RWPE2 (cell line): ENCODE measurements around the gene RPLP2.

Source experiments
- ATAC-seq: fragments of 200-7000 bp; cut with Tn5 transposase; 3 replicates; pipeline ENCODE4 v1.9.1; 2021; ENCODE audit warnings: low read depth
- DNase-seq: peaks from one replicate; pipeline ENCODE4 v3.0.0-alpha.2; 2020; ENCODE audit warnings: low spot score
- H3K27ac ChIP-seq: fragments of 450-650 bp; 2 replicates; pipeline ENCODE4 v1.5.1; 2017; ENCODE audit warnings: mild to moderate bottlenecking; ENCODE audit not compliant: poor library complexity, severe bottlenecking
- H3K27me3 ChIP-seq: fragments of 250-450 bp; sonication (Bioruptor Pico); 2 replicates; pipeline ENCODE4 v1.5.1; 2021; ENCODE audit warnings: mild to moderate bottlenecking, moderate library complexity; ENCODE audit not compliant: insufficient read depth, poor library complexity, severe bottlenecking
- H3K36me3 ChIP-seq: fragments of 250-450 bp; sonication (Bioruptor Pico); 2 replicates; pipeline ENCODE4 v1.5.1; 2020; ENCODE audit warnings: low read depth, mild to moderate bottlenecking, moderate library complexity
- H3K4me1 ChIP-seq: fragments of 250-450 bp; sonication (Bioruptor Pico); 2 replicates; pipeline ENCODE4 v1.5.1; 2021; ENCODE audit warnings: mild to moderate bottlenecking, moderate library complexity; ENCODE audit not compliant: insufficient read depth, poor library complexity, severe bottlenecking
- H3K4me3 ChIP-seq: fragments of 250-450 bp; sonication (Bioruptor Pico); 2 replicates; pipeline ENCODE4 v1.5.1; 2021; ENCODE audit warnings: mild to moderate bottlenecking, moderate library complexity; ENCODE audit not compliant: severe bottlenecking
- H3K9me3 ChIP-seq: fragments of 250-450 bp; sonication (Bioruptor Pico); 2 replicates; pipeline ENCODE4 v1.5.1; 2021; ENCODE audit warnings: mild to moderate bottlenecking, moderate library complexity; ENCODE audit not compliant: severe bottlenecking
- TF ChIP-seq, protein P1 (sequence below): fragments of 450-650 bp; IDR thresholded peaks from one replicate; pipeline ENCODE4 v1.5.1; 2017; ENCODE audit warnings: mild to moderate bottlenecking, moderate library complexity; ENCODE audit not compliant: poor library complexity, severe bottlenecking

The RPLP2 gene

DNA sequence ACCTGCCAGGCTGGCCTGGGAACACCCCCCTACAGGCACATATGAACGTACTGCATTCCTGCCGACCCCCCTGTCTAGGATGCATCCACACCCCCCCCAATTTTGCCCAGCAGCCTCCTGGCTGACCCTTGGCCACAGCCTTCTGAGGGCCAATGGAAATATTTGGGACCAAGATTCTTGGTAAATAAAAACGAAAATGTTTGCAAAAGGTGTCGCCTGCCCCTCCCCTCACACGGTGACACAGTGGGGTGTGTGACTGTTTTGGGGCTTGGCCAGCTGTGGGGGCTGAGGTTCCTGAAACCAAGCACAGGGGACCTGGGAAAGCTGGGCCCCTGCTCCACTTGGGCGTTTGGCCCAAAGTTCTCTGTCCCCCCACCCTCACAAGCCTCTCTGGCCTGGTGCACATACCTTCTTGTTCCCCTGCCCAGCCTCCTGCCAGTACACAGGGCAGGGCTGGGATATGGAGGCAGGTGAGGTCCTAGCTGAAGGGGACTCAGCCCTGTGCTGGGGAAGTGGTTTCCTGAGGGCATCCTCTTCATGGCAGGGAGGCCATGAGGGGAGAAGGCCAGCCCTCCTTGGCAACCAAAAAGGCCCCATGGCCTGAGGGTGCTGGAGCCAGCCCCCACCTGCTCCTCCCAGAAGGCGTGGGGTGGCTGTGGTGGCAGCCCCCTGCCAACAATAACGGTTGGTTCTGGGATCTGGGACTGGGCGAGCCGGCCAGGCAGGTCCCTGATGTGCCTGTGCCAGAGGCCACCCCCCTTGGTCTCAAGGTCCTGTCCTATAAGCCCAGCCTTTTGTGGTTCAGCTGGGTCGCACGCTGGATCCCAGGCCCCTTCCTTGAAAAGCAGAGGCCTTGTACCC is 15.8 kb downstream of the RPLP2 start:
- TF ChIP-seq, protein P1, sequence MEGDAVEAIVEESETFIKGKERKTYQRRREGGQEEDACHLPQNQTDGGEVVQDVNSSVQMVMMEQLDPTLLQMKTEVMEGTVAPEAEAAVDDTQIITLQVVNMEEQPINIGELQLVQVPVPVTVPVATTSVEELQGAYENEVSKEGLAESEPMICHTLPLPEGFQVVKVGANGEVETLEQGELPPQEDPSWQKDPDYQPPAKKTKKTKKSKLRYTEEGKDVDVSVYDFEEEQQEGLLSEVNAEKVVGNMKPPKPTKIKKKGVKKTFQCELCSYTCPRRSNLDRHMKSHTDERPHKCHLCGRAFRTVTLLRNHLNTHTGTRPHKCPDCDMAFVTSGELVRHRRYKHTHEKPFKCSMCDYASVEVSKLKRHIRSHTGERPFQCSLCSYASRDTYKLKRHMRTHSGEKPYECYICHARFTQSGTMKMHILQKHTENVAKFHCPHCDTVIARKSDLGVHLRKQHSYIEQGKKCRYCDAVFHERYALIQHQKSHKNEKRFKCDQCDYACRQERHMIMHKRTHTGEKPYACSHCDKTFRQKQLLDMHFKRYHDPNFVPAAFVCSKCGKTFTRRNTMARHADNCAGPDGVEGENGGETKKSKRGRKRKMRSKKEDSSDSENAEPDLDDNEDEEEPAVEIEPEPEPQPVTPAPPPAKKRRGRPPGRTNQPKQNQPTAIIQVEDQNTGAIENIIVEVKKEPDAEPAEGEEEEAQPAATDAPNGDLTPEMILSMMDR: no peak
- no peaks in the 10 kb centered on the region for H3K36me3 ChIP-seq
- H3K4me1 ChIP-seq: peaks cover 13% of the 10 kb centered on the region

DNA sequence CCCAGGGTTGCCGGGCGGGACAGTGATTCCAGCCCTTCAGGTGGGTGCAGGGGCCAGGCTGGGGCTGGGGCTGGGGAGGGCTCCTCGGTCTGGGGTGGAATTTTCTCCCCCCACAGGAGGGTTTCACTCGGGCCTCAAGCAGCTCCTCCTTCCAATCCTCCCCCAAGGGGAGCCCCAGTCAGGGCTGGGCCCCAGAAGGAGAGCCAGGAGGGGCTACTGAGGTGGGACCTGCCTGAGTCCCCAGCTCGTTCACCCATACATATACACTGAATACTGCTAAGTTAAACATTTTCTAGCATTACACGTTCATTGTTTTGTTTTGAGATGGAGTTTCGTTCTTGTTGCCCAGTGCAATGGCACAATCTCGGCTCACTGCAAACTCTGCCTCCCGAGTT is 16.5 kb downstream of the RPLP2 start:
- Histone ChIP-seq H3K4me1 (peaks cover 7% of the 10 kb centered on the region), H3K27me3 (peaks cover 18% of the 10 kb centered on the region), H3K36me3 (no peaks in the 10 kb centered on the region), H3K27ac (no peak overlapping the region), H3K4me3 (no peak overlapping the region), H3K9me3 (no peaks in the 10 kb centered on the region)
- no peak for DNase-seq
- no peak for ATAC-seq
- TF ChIP-seq, protein P1: no peak

More for the DNA sequence above, 15.8 kb downstream of the RPLP2 start:
- no peak for DNase-seq
- Histone ChIP-seq H3K4me3 (no peak overlapping the region), H3K9me3 (no peaks in the 10 kb centered on the region), H3K27ac (no peak overlapping the region), H3K27me3 (peaks cover 18% of the 10 kb centered on the region)
- no peak for ATAC-seq

DNA sequence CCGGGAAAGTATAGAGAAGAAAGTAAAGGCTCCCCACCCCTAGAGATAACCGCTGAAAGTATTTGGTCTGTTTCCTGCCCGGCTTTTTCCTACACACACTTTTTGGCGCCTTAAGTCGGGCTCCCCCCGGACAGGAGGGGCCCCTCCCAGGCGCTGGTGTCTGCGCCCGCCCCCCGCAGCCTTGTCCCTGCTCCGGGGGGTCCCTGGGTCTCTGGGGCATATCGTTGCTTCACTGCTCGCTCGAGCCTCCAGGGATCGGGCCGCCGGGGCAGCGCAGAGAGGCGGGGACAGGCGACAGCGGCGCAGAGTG is 17.0 kb downstream of the RPLP2 start:
- peaks cover 18% of the 10 kb centered on the region for H3K27me3 ChIP-seq
- no peaks in the 10 kb centered on the region for H3K9me3 ChIP-seq
- H3K4me1 ChIP-seq: peaks cover 3% of the 10 kb centered on the region
- ATAC-seq (no peak), DNase-seq (no peak)
- H3K36me3 ChIP-seq: no peaks in the 10 kb centered on the region
- H3K27ac ChIP-seq: no peak overlapping the region
- H3K4me3 ChIP-seq: peak overlapping the region; percentile 24
- TF ChIP-seq, protein P1: no peak

DNA sequence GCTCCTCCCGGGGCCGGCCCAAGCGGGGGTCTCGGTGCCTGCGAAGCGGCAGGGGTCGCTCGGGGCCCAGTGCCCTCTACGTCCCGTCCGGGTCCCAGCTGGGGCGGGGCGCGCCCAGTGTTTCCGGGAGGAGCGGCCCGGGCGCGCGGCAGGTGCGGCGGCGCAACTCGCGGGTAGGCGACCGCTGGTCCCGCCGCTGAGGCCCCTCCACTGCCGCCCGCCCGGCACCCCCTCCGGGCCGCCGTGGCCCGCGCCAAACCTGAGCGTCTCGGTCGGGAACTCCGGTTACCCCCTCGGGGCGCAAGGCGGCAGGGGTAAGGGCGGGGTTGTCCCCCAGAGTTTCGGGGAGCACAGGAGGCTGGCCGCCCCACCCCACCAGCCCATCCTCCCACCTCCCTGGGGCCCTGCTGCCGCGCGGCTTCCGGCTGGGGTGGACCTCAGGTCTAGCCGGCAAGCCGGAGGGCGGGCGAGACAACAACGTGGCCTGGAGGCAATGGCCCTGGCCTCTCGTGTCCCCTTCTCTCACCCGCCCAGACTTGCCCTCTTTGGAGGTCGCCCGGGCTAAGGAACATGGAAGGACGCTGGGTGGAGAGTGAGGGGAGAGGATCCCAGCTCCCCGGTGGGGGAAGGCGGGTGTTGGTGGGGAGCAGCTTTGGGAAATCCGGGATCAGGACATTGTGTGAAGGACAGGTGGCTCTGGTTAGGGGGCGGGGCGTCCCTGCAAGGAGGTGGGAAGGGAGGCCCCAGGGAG is 17.6 kb downstream of the RPLP2 start:
- H3K9me3 ChIP-seq: no peaks in the 10 kb centered on the region
- H3K27me3 ChIP-seq: peaks cover 18% of the 10 kb centered on the region
- ATAC-seq: no peak
- peak overlapping the region; percentile 24 for H3K4me3 ChIP-seq
- peaks cover 3% of the 10 kb centered on the region for H3K4me1 ChIP-seq
- DNase-seq: no peak
- TF ChIP-seq, protein P1: no peak
- H3K27ac ChIP-seq: no peak overlapping the region
- H3K36me3 ChIP-seq: no peaks in the 10 kb centered on the region

DNA sequence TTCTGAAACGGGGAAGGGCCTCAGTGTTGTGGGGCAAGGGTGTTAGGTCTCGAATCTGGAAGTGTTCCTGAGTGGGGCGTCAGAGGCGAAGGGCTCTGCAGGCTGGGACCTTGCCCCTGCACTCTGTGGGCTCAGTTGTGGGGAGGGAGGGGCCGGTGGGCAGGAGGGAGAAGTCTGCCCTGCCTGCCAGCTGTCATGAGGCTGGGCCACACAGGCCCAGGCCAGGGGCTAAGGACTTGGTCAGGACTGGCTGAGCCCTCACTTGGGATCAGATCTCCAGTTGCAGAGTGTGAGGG is 18.1 kb downstream of the RPLP2 start, which contains the start of gene CRACR2B:
Gene CRACR2B (plus strand): TSS at position 23 of the 296 bp plus-strand sequence. CDS start 689 bp downstream, outside the sequence.
- H3K36me3 ChIP-seq: no peaks in the 10 kb centered on the region
- H3K27ac ChIP-seq: no peak within 1 kb of the TSS
- TF ChIP-seq, protein P1: no peak
- no peaks in the 10 kb centered on the region for H3K9me3 ChIP-seq
- H3K4me3 ChIP-seq: peak within 1 kb of the TSS; percentile 24
- H3K27me3 ChIP-seq: peaks cover 18% of the 10 kb centered on the region
- no peak for DNase-seq
- peaks cover 3% of the 10 kb centered on the region for H3K4me1 ChIP-seq
- no peak for ATAC-seq
